ENCODE measurements around the gene SLC39A6. TPM values are rescaled to one million over a fixed set of nuclear protein-coding genes. Genes with fewer than 3 reads are reported as not detected.

Gene SLC39A6, protein sequence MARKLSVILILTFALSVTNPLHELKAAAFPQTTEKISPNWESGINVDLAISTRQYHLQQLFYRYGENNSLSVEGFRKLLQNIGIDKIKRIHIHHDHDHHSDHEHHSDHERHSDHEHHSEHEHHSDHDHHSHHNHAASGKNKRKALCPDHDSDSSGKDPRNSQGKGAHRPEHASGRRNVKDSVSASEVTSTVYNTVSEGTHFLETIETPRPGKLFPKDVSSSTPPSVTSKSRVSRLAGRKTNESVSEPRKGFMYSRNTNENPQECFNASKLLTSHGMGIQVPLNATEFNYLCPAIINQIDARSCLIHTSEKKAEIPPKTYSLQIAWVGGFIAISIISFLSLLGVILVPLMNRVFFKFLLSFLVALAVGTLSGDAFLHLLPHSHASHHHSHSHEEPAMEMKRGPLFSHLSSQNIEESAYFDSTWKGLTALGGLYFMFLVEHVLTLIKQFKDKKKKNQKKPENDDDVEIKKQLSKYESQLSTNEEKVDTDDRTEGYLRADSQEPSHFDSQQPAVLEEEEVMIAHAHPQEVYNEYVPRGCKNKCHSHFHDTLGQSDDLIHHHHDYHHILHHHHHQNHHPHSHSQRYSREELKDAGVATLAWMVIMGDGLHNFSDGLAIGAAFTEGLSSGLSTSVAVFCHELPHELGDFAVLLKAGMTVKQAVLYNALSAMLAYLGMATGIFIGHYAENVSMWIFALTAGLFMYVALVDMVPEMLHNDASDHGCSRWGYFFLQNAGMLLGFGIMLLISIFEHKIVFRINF
- total RNA-seq: 10 to 100 TPM; 42.6 to 52.8 (median 48.1) TPM

DNA sequence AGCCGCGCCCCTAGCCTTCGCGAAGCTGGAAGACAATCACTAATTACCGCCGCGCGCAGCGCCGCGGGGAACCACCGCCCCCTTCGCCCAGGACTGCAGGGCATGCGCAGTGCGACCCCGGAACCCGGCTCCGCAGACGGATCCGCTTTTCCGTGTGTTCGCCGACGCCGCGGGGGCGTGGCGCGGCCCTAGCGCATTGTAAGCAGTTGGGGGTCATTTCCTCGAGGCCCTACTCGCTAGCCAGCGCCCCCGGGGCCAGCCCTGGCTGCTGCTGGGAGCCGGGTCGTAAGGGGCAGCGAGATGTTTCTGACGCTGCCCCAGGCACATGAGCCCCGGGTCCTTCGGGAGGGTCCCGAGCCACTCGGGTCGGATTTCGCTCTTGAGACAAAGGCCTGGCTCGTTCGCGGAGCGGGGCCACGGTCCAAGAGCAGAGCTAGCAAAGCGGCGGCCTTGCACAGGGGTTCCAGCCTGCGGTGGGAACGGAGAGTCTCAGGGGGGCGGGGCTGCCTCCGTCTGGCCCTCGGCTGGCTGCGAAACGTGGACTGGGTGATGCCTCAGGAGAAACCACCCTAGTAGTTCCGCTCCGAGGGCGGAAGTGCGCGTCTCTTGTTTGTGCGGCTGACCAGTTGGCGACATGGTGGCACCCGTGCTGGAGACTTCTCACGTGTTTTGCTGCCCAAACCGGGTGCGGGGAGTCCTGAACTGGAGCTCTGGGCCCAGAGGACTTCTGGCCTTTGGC is at the start of gene SLC39A6, which contains the start of gene ELP2:
SLC39A6 (minus strand) TSS at position 41 of the 739 bp plus-strand sequence. CDS start 2,333 bp downstream, outside the sequence.
ELP2 (plus strand) TSS at position 600 of the 739 bp plus-strand sequence; CDS start at position 635, 35 bp downstream.
- TF ChIP-seq, protein P1, sequence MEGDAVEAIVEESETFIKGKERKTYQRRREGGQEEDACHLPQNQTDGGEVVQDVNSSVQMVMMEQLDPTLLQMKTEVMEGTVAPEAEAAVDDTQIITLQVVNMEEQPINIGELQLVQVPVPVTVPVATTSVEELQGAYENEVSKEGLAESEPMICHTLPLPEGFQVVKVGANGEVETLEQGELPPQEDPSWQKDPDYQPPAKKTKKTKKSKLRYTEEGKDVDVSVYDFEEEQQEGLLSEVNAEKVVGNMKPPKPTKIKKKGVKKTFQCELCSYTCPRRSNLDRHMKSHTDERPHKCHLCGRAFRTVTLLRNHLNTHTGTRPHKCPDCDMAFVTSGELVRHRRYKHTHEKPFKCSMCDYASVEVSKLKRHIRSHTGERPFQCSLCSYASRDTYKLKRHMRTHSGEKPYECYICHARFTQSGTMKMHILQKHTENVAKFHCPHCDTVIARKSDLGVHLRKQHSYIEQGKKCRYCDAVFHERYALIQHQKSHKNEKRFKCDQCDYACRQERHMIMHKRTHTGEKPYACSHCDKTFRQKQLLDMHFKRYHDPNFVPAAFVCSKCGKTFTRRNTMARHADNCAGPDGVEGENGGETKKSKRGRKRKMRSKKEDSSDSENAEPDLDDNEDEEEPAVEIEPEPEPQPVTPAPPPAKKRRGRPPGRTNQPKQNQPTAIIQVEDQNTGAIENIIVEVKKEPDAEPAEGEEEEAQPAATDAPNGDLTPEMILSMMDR (IDR thresholded peaks at IDR 0.05): no peak
- peak in 1 of 2 donors; percentile 76 for TF ChIP-seq POLR2A (IDR thresholded peaks at IDR 0.05)
- intact Hi-C loops (cut with DNase I): loop anchor here (5.0 kb wide), 1 partner anchor 57 kb away; no protein-coding TSS in a partner anchor
- peak within 1 kb of the TSS; percentile 98 to 100 (median 99) for H3K27ac ChIP-seq
- peak within 1 kb of the TSS; percentile 91 to 99 (median 94) for H3K4me3 ChIP-seq (replicated peaks in 1 of 3)
- WGBS, 2 donors: 0 to 1% methylated on average over 17 to 26 of the region's 69 CpGs
- no peaks in the 10 kb centered on the region for H3K9me3 ChIP-seq
- H3K36me3 ChIP-seq: no peaks in the 10 kb centered on the region
- no peaks in the 10 kb centered on the region for H3K27me3 ChIP-seq
- peaks cover 12 to 27% of the 10 kb centered on the region in 2 donors for H3K4me1 ChIP-seq
- DNase-seq: peak; percentile 98

DNA sequence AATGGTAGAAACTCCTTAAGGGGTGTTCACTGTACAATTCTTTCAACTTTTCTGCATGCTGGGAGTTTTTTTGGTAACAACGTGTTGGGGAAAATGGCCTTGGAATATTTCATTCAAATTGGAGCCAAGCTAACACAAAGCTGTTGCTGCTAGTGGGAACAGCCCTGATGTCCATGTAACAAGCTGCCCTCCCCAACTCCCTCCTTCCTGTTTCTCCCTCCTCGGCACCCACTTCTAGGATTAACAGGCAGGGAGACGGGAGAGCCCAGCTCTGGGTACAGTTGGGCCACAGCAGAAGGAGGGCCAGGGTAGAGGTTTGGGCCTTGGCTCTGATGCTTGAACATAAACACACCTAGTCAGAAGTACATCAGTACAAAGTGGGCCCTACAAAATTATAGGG is 48.8 kb upstream of the SLC39A6 start:
- TF ChIP-seq, protein P1 (IDR thresholded peaks at IDR 0.05): no peak
- no peak for TF ChIP-seq POLR2A (IDR thresholded peaks at IDR 0.05)
- Histone ChIP-seq H3K36me3 (peaks cover 10 to 17% of the 10 kb centered on the region in 2 donors), H3K27ac (no peak overlapping the region), H3K4me1 (peaks cover 0 to 8% of the 10 kb centered on the region in 2 donors), H3K9me3 (no peaks in the 10 kb centered on the region), H3K4me3 (replicated peaks in 1 of 3) (no peak overlapping the region), H3K27me3 (no peaks in the 10 kb centered on the region)
- DNase-seq: no peak
- intact Hi-C loops (cut with DNase I): no loop called here
- 83 to 88% methylated on average over 3 of the region's 3 CpGs for WGBS, 2 donors

DNA sequence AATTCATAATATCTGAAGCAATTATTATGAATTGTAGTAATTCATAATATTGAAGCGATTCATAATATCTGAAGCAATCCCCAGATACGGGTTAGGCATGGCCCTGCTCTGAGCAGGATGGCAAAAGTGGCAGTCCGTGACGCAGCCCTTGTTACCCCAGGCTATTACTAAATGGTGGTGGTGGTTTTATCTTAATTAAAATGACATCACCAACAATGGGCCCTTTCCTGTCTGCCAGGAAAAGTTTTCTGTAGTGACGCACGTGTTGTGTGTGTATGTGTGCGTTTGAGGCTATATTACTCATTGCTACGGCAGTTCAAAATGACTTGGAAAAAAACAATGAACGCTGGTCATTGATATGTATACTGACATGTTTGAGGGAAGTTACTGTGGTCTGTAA is 47.6 kb upstream of the SLC39A6 start:
- 88 to 97% methylated on average over 9 of the region's 9 CpGs for WGBS, 2 donors
- TF ChIP-seq, protein P1 (IDR thresholded peaks at IDR 0.05): no peak
- no peak for TF ChIP-seq POLR2A (IDR thresholded peaks at IDR 0.05)
- Histone ChIP-seq H3K27ac (no peak overlapping the region), H3K9me3 (no peaks in the 10 kb centered on the region), H3K36me3 (peaks cover 17 to 18% of the 10 kb centered on the region in 2 donors), H3K4me3 (replicated peaks in 1 of 3) (no peak overlapping the region), H3K27me3 (no peaks in the 10 kb centered on the region), H3K4me1 (peaks cover 0 to 8% of the 10 kb centered on the region in 2 donors)
- intact Hi-C loops (cut with DNase I): no loop called here
- no peak for DNase-seq

DNA sequence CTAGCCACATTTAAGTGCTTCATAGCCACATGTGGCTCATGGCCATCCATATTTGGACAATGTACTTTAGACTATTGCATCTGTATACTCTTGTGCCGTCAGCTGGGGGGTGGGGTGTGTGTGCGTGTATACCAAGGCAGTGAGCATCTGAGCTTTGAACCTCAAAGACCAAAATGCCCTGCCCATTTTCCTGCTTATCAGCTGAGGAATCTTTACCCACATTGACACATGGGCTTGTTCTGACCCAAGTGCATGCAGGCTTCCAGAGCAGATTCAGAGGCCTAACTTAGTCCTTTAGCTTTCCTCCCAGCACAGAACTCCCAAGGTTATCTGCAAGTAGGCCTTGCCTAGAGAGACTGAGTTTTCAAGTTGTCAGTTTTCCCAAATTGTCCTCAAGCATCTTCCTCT is 47.0 kb upstream of the SLC39A6 start:
- peaks cover 17 to 21% of the 10 kb centered on the region in 2 donors for H3K36me3 ChIP-seq
- H3K4me3 ChIP-seq (replicated peaks in 1 of 3): no peak overlapping the region
- intact Hi-C loops (cut with DNase I): no loop called here
- peaks cover 0 to 8% of the 10 kb centered on the region in 2 donors for H3K4me1 ChIP-seq
- no peaks in the 10 kb centered on the region for H3K9me3 ChIP-seq
- H3K27me3 ChIP-seq: no peaks in the 10 kb centered on the region
- 100% methylated on average over 2 of the region's 2 CpGs for WGBS, 2 donors
- DNase-seq: no peak
- no peak overlapping the region for H3K27ac ChIP-seq
- no peak for TF ChIP-seq POLR2A (IDR thresholded peaks at IDR 0.05)
- TF ChIP-seq, protein P1 (IDR thresholded peaks at IDR 0.05): no peak
